SU-DHL-6 (cell line): ENCODE measurements around the gene GPHN.

ENCODE experiments used
- H2AFZ ChIP-seq: fragments of 200-600 bp; sonication (generic); 2 replicates; pipeline ENCODE4 v1.6.1; 2014; ENCODE audit warnings: low read depth, mild to moderate bottlenecking, moderate library complexity, mixed read lengths, antibody characterized with exemption, low read length; ENCODE audit not compliant: severe bottlenecking
- H3F3A ChIP-seq: fragments of 200-600 bp; shearing (Covaris generic); 2 replicates; pipeline ENCODE4 v1.6.0; 2016; ENCODE audit warnings: antibody characterized with exemption, mild to moderate bottlenecking; ENCODE audit not compliant: insufficient read depth
- H3K27ac ChIP-seq: fragments of 200-600 bp; sonication (generic); 2 replicates; pipeline ENCODE4 v1.5.1; 2016; ENCODE audit warnings: low read depth, mild to moderate bottlenecking, low read length, moderate library complexity, mixed read lengths
- H3K27me3 ChIP-seq: fragments of 200-600 bp; sonication (generic), shearing (Covaris generic); 2 replicates; pipeline ENCODE4 v1.6.0; 2014; ENCODE audit warnings: mild to moderate bottlenecking, low read length
- H3K36me3 ChIP-seq: fragments of 200-600 bp; sonication (generic); 2 replicates; pipeline ENCODE4 v1.6.1; 2014; ENCODE audit warnings: mild to moderate bottlenecking, low read length, mixed read lengths
- H3K4me2 ChIP-seq: fragments of 300-600, 200-600 bp; shearing (Covaris generic), sonication (generic); 2 replicates; pipeline ENCODE4 v1.6.0; 2014; ENCODE audit warnings: low read length, low read depth, mild to moderate bottlenecking; ENCODE audit not compliant: poor library complexity, severe bottlenecking
- H3K4me3 ChIP-seq: fragments of 200-600 bp; sonication (generic); 2 replicates; pipeline ENCODE4 v1.5.1; 2014; ENCODE audit warnings: antibody characterized with exemption, low read length, mild to moderate bottlenecking, mixed read lengths; ENCODE audit not compliant: insufficient read depth, poor library complexity, severe bottlenecking
- H3K79me2 ChIP-seq: fragments of 200-600 bp; sonication (generic); 2 replicates; pipeline ENCODE4 v1.6.1; 2014; ENCODE audit warnings: mild to moderate bottlenecking, low read length, moderate library complexity; ENCODE audit not compliant: insufficient read depth
- H3K9ac ChIP-seq: fragments of 200-600 bp; sonication (generic); 2 replicates; pipeline ENCODE4 v1.7.0; 2014; ENCODE audit warnings: mild to moderate bottlenecking, low read length
- H3K9me2 ChIP-seq: fragments of 200-600 bp; sonication (generic); replicated peaks from 2 replicates; pipeline ENCODE4 v1.6.1; 2014; ENCODE audit warnings: low read length; ENCODE audit not compliant: insufficient read depth
- H3K9me3 ChIP-seq: fragments of 200-600 bp; sonication (generic); 2 replicates; pipeline ENCODE4 v1.6.1; 2014; ENCODE audit warnings: low read length, mixed read lengths; ENCODE audit not compliant: insufficient read depth
- H4K20me1 ChIP-seq: fragments of 200-600 bp; sonication (generic); 2 replicates; pipeline ENCODE4 v1.6.1; 2014; ENCODE audit warnings: low read depth, mild to moderate bottlenecking, antibody characterized with exemption, low read length, moderate library complexity, mixed read lengths
- EZH2phosphoT487 ChIP-seq: fragments of 200-600 bp; sonication (generic), shearing (Covaris generic); conservative IDR thresholded peaks from 2 replicates; pipeline ENCODE4 v1.6.1; 2018; ENCODE audit warnings: mild to moderate bottlenecking, antibody characterized with exemption, low read length, moderate library complexity, mixed read lengths
- TF ChIP-seq, protein P1 (sequence below): fragments of 200-600 bp; sonication (generic); IDR thresholded peaks from one replicate; pipeline ENCODE4 v1.5.1; 2017; ENCODE audit warnings: antibody characterized with exemption, mild to moderate bottlenecking, low read length, moderate library complexity; ENCODE audit not compliant: insufficient read depth, poor library complexity, severe bottlenecking

The GPHN gene

DNA sequence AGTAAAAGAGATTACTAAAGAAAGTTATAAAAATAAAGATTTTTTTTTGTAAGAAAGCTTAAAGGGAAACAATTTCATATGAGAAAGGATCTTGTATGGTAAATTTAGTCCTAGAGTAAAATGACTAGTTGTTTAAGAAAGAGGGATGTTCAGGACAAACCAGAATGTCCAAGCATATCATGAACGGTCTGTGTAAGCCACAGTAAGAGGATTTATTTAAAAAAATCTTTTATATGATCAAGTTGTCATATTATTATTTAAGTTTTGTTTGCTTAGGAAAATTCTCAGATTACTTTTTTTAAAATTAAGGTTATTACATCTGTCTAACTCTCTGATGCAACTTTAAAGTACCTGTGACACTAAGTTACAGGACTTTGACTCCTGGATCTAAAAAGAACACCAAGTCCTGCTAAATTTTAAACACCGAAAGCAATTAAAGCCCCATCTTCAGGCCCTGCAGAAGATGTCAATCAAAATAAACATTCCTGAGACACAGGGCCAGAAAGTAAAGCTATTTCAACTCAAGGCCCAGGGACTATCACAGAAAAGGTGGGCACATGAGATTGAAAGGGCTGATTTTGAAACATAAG is 39.1 kb upstream of the GPHN start:
- no peak for TF ChIP-seq EZH2phosphoT487
- TF ChIP-seq, protein P1, sequence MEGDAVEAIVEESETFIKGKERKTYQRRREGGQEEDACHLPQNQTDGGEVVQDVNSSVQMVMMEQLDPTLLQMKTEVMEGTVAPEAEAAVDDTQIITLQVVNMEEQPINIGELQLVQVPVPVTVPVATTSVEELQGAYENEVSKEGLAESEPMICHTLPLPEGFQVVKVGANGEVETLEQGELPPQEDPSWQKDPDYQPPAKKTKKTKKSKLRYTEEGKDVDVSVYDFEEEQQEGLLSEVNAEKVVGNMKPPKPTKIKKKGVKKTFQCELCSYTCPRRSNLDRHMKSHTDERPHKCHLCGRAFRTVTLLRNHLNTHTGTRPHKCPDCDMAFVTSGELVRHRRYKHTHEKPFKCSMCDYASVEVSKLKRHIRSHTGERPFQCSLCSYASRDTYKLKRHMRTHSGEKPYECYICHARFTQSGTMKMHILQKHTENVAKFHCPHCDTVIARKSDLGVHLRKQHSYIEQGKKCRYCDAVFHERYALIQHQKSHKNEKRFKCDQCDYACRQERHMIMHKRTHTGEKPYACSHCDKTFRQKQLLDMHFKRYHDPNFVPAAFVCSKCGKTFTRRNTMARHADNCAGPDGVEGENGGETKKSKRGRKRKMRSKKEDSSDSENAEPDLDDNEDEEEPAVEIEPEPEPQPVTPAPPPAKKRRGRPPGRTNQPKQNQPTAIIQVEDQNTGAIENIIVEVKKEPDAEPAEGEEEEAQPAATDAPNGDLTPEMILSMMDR, result no peak
- Histone ChIP-seq H3K9me2 (no peaks in the 10 kb centered on the region), H2AFZ (no peak overlapping the region), H3K79me2 (no peaks in the 10 kb centered on the region), H3K9me3 (peaks cover 8% of the 10 kb centered on the region; the same call in 1 of the 2 replicates), H3F3A (no peaks in the 10 kb centered on the region), H3K27me3 (no peaks in the 10 kb centered on the region), H3K27ac (no peak overlapping the region), H4K20me1 (no peaks in the 10 kb centered on the region), H3K36me3 (no peaks in the 10 kb centered on the region), H3K4me2 (no peak overlapping the region), H3K4me3 (no peak overlapping the region), H3K9ac (no peak overlapping the region)

- Histone ChIP-seq H3K9me3 (peaks cover 8% of the 10 kb centered on the region; the same call in 1 of the 2 replicates), H3K79me2 (no peaks in the 10 kb centered on the region), H4K20me1 (no peaks in the 10 kb centered on the region), H3K27ac (no peak overlapping the region), H2AFZ (no peak overlapping the region), H3K9me2 (no peaks in the 10 kb centered on the region), H3K36me3 (no peaks in the 10 kb centered on the region), H3F3A (no peaks in the 10 kb centered on the region), H3K27me3 (no peaks in the 10 kb centered on the region), H3K4me2 (no peak overlapping the region), H3K4me3 (no peak overlapping the region), H3K9ac (no peak overlapping the region)
- TF ChIP-seq, protein P1, result no peak
- TF ChIP-seq EZH2phosphoT487, result no peak
Observed at GRCh38 chr14:66471584-66471983, 36.4 kb upstream of the GPHN start.

DNA sequence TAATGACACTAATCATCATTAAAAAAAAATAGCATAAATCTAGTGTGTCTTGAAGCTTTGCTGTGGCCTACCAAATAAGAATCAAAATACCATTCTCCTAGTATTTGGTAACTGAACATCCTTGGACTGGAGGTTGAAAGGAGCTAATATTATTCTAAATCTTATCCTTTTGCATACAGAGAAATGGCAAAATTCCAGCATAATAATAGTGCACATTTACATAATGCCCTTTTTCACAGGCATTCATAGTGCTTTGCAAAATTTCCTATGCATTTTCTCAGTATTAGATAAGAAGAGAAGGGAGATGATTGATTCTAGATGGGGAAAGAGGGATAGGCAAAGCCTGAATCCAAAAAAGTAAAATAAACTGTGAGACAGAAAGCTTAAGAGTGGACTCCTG is 35.7 kb upstream of the GPHN start:
- no peak overlapping the region for H3K27ac ChIP-seq
- H3K27me3 ChIP-seq, result no peaks in the 10 kb centered on the region
- TF ChIP-seq EZH2phosphoT487, result no peak
- TF ChIP-seq, protein P1, result no peak
- no peak overlapping the region for H3K4me2 ChIP-seq
- no peak overlapping the region for H2AFZ ChIP-seq
- H3K9me3 ChIP-seq, result peaks cover 8% of the 10 kb centered on the region; the same call in 1 of the 2 replicates
- no peak overlapping the region for H3K4me3 ChIP-seq
- H3K36me3 ChIP-seq, result no peaks in the 10 kb centered on the region
- no peaks in the 10 kb centered on the region for H4K20me1 ChIP-seq
- H3K9ac ChIP-seq, result no peak overlapping the region
- no peaks in the 10 kb centered on the region for H3K79me2 ChIP-seq
- no peaks in the 10 kb centered on the region for H3F3A ChIP-seq
- H3K9me2 ChIP-seq, result no peaks in the 10 kb centered on the region
